H9 (cell line): ENCODE results near the gene FGF22. TPM values are rescaled to one million over a fixed set of nuclear protein-coding genes. Genes with fewer than 3 reads are reported as not detected.

Experiments
- DNase-seq: peaks from one replicate; pipeline ENCODE4 v3.0.0-alpha.2; 2017
- H2AFZ ChIP-seq: one replicate; pipeline ENCODE4 v1.6.1; 2013; ENCODE audit warnings: mild to moderate bottlenecking, low read length, control low read depth, moderate library complexity
- H2AK5ac ChIP-seq: 2 replicates; pipeline ENCODE4 v1.6.1; 2013; ENCODE audit warnings: low read length, control low read depth, mixed read lengths; ENCODE audit not compliant: insufficient read length
- H2BK120ac ChIP-seq: one replicate; pipeline ENCODE4 v1.6.1; 2013; ENCODE audit warnings: low read depth, mild to moderate bottlenecking, low read length, control low read depth, inconsistent platforms; ENCODE audit not compliant: poor library complexity, severe bottlenecking
- H2BK12ac ChIP-seq: 2 replicates; pipeline ENCODE4 v1.6.1; 2013; ENCODE audit warnings: low read length, control low read depth, mixed read lengths, low read depth; ENCODE audit not compliant: insufficient read length
- H2BK15ac ChIP-seq: 2 replicates; pipeline ENCODE4 v1.6.1; 2013; ENCODE audit warnings: low read depth, low read length, control low read depth
- H2BK20ac ChIP-seq: one replicate; pipeline ENCODE4 v1.6.1; 2013; ENCODE audit warnings: low read depth, mild to moderate bottlenecking, low read length, control low read depth, inconsistent platforms; ENCODE audit not compliant: poor library complexity, severe bottlenecking
- H2BK5ac ChIP-seq: 2 replicates; pipeline ENCODE4 v1.6.1; 2013; ENCODE audit warnings: low read length, control low read depth, mixed read lengths; ENCODE audit not compliant: insufficient read length
- H3K14ac ChIP-seq: 2 replicates; pipeline ENCODE4 v1.6.1; 2013; ENCODE audit warnings: low read length, control low read depth; ENCODE audit not compliant: insufficient read depth
- H3K18ac ChIP-seq: 2 replicates; pipeline ENCODE4 v1.6.1; 2013; ENCODE audit warnings: low read depth, mild to moderate bottlenecking, mixed read lengths, low read length, control low read depth; ENCODE audit not compliant: insufficient read length
- H3K23ac ChIP-seq: 2 replicates; pipeline ENCODE4 v1.6.1; 2013; ENCODE audit warnings: low read length, control low read depth, mixed read lengths, low read depth; ENCODE audit not compliant: insufficient read length
- H3K23me2 ChIP-seq: 2 replicates; pipeline ENCODE4 v1.6.1; 2013; ENCODE audit warnings: low read depth, mild to moderate bottlenecking, mixed read lengths, low read length, control low read depth; ENCODE audit not compliant: insufficient read length, poor library complexity, severe bottlenecking
- H3K27ac ChIP-seq: 2 replicates; pipeline ENCODE4 v1.5.1; 2013; ENCODE audit warnings: low read length, control low read depth, mixed read lengths, low read depth; ENCODE audit not compliant: insufficient read length
- H3K27me3 ChIP-seq: 2 replicates; pipeline ENCODE4 v1.6.1; 2013; ENCODE audit warnings: low read length, control low read depth, inconsistent platforms; ENCODE audit not compliant: insufficient read depth
- H3K4ac ChIP-seq: 2 replicates; pipeline ENCODE4 v1.6.1; 2013; ENCODE audit warnings: low read depth, mild to moderate bottlenecking, control low read depth, inconsistent platforms, low read length, moderate library complexity
- H3K4me1 ChIP-seq: 2 replicates; pipeline ENCODE4 v1.6.1; 2013; ENCODE audit warnings: low read length, control low read depth, inconsistent platforms; ENCODE audit not compliant: insufficient read depth
- H3K4me2 ChIP-seq: 2 replicates; pipeline ENCODE4 v1.6.1; 2013; ENCODE audit warnings: low read length, control low read depth, mixed read lengths; ENCODE audit not compliant: insufficient read length, insufficient read depth
- H3K56ac ChIP-seq: 2 replicates; pipeline ENCODE4 v1.6.1; 2013; ENCODE audit warnings: low read depth, mild to moderate bottlenecking, mixed read lengths, low read length, control low read depth; ENCODE audit not compliant: insufficient read length
- H3K79me1 ChIP-seq: 2 replicates; pipeline ENCODE4 v1.6.1; 2013; ENCODE audit warnings: low read depth, mild to moderate bottlenecking, moderate library complexity, low read length, control low read depth, inconsistent platforms; ENCODE audit not compliant: insufficient read depth, poor library complexity, severe bottlenecking
- H3K79me2 ChIP-seq: 2 replicates; pipeline ENCODE4 v1.6.1; 2013; ENCODE audit warnings: low read length, control low read depth, inconsistent platforms; ENCODE audit not compliant: insufficient read depth
- H3K9ac ChIP-seq: 2 replicates; pipeline ENCODE4 v1.6.1; 2013; ENCODE audit warnings: low read length, control low read depth, mixed read lengths; ENCODE audit not compliant: insufficient read length; ENCODE audit errors: extremely low read depth
- H3K9me3 ChIP-seq: one replicate; pipeline ENCODE4 v1.6.1; 2013; ENCODE audit warnings: low read depth, low read length, inconsistent platforms; ENCODE audit not compliant: control insufficient read depth
- H3T11ph ChIP-seq: one replicate; pipeline ENCODE4 v1.6.1; 2013; ENCODE audit warnings: mild to moderate bottlenecking, low read length, control low read depth, inconsistent platforms
- H4K20me1 ChIP-seq: one replicate; pipeline ENCODE4 v1.6.1; 2013; ENCODE audit not compliant: control insufficient read depth, insufficient read length, insufficient read depth
- H4K5ac ChIP-seq: 2 replicates; pipeline ENCODE4 v1.6.1; 2013; ENCODE audit warnings: low read depth, mild to moderate bottlenecking, mixed read lengths, low read length, control low read depth; ENCODE audit not compliant: insufficient read length
- H4K8ac ChIP-seq: replicated peaks from 2 replicates; pipeline ENCODE4 v1.6.1; 2013; ENCODE audit warnings: low read length, control low read depth, mixed read lengths, low read depth; ENCODE audit not compliant: insufficient read length
- H4K91ac ChIP-seq: 2 replicates; pipeline ENCODE4 v1.6.1; 2013; ENCODE audit warnings: low read depth, mild to moderate bottlenecking, moderate library complexity, mixed read lengths, low read length, control low read depth; ENCODE audit not compliant: insufficient read length
- H3K27ac Mint-ChIP-seq, 3 experiments: 2 replicates in 2 of 3; 3 replicates in 1 of 3; pipeline ENCODE4 v1.8.0; 2020 to 2021; ENCODE audit warnings: mixed read lengths in 3 of 3, mild to moderate bottlenecking in 1 of 3, moderate library complexity in 1 of 3
- H3K27me3 Mint-ChIP-seq: 2 replicates; pipeline ENCODE4 v1.8.0; 2021; ENCODE audit warnings: low read depth, mild to moderate bottlenecking, moderate library complexity, mixed read lengths
- H3K36me3 Mint-ChIP-seq, 3 experiments: 2 replicates in 2 of 3; 3 replicates in 1 of 3; pipeline ENCODE4 v1.8.0; 2020 to 2021; ENCODE audit warnings: low read depth in 3 of 3, mixed read lengths in 3 of 3; ENCODE audit not compliant: insufficient read depth in 1 of 3
- H3K4me1 Mint-ChIP-seq, 2 experiments: 2 replicates each; pipeline ENCODE4 v1.8.0; 2020; ENCODE audit warnings: mixed read lengths in 2 of 2
- H3K4me3 Mint-ChIP-seq, 2 experiments: 2 replicates in 1 of 2; 3 replicates in 1 of 2; pipeline ENCODE4 v1.8.0; 2020 to 2021; ENCODE audit warnings: mild to moderate bottlenecking in 2 of 2, mixed read lengths in 2 of 2, moderate library complexity in 1 of 2
- H3K9me3 Mint-ChIP-seq, 2 experiments: 2 replicates in 1 of 2; 3 replicates in 1 of 2; pipeline ENCODE4 v1.8.0; 2020; ENCODE audit warnings: mild to moderate bottlenecking in 2 of 2, mixed read lengths in 2 of 2, moderate library complexity in 1 of 2
- WGBS: extraction: QIAGEN DNeasy Blood & Tissue Kit; methylation state at CpG from one replicate; pipeline ENCODE4 v1.1.7; 2013; ENCODE audit warnings: missing lambda C conversion rate, low lambda C conversion rate, mixed read lengths; ENCODE audit not compliant: insufficient read length; ENCODE audit errors: extremely low coverage; 5-methylcytosine and 5-hydroxymethylcytosine counted together
- total RNA-seq: library from RNA; stranded (reverse); gene quantifications from 2 replicates; pipeline ENCODE4 v1.2.1, GENCODE V29; 2021
- TF ChIP-seq, protein P1 (sequence below): fragments of 200-600 bp; sonication (generic); conservative IDR thresholded peaks from 3 replicates; pipeline ENCODE4 v1.8.0; 2021; ENCODE audit warnings: antibody characterized with exemption, mild to moderate bottlenecking

Gene FGF22
- total RNA-seq, 1 experiment from 2014 or later, result 0.72 TPM

GRCh38 chr19:677201-677600, 37.5 kb downstream of the FGF22 start:
- WGBS, result no CpG with 5 or more reads among the region's 15 CpGs

More at GRCh38 chr19:677201-677600, 37.5 kb downstream of the FGF22 start:
- H3K4me3 Mint-ChIP-seq, result no peak overlapping the region
- no peak overlapping the region for H2BK20ac ChIP-seq
- H4K5ac ChIP-seq, result no peak overlapping the region
- H3K9me3 ChIP-seq, result no peaks in the 10 kb centered on the region
- H3K4me1 ChIP-seq, result no peaks in the 10 kb centered on the region
- no peak overlapping the region for H3K4ac ChIP-seq
- no peaks in the 10 kb centered on the region for H4K20me1 ChIP-seq
- H2BK12ac ChIP-seq, result no peak overlapping the region
- H3K9me3 Mint-ChIP-seq, result no peaks in the 10 kb centered on the region
- no peaks in the 10 kb centered on the region for H3K79me1 ChIP-seq
- H3K4me2 ChIP-seq, result no peak overlapping the region
- no peak overlapping the region for H3K27ac Mint-ChIP-seq
- H2BK120ac ChIP-seq, result no peak overlapping the region
- H3K79me2 ChIP-seq, result no peaks in the 10 kb centered on the region
- H3K23ac ChIP-seq, result no peak overlapping the region
- no peaks in the 10 kb centered on the region for H3K36me3 Mint-ChIP-seq
- H3K23me2 ChIP-seq, result peaks cover 8% of the 10 kb centered on the region
- no peaks in the 10 kb centered on the region; the same call in 1 of the 2 replicates for H3K27me3 ChIP-seq
- no peak for DNase-seq
- peaks cover 0 to 10% of the 10 kb centered on the region in 2 experiments; a peak in 2 of 4 replicates for H3K4me1 Mint-ChIP-seq
- no peak overlapping the region for H3K9ac ChIP-seq
- no peak overlapping the region for H3T11ph ChIP-seq
- no peak overlapping the region for H4K91ac ChIP-seq
- no peak overlapping the region for H3K56ac ChIP-seq
- H2BK5ac ChIP-seq, result no peak overlapping the region
- no peak overlapping the region for H4K8ac ChIP-seq
- H3K14ac ChIP-seq, result no peak overlapping the region
- no peak overlapping the region for H2AK5ac ChIP-seq
- H3K27me3 Mint-ChIP-seq, result peaks cover 48% of the 10 kb centered on the region
- TF ChIP-seq, protein P1, sequence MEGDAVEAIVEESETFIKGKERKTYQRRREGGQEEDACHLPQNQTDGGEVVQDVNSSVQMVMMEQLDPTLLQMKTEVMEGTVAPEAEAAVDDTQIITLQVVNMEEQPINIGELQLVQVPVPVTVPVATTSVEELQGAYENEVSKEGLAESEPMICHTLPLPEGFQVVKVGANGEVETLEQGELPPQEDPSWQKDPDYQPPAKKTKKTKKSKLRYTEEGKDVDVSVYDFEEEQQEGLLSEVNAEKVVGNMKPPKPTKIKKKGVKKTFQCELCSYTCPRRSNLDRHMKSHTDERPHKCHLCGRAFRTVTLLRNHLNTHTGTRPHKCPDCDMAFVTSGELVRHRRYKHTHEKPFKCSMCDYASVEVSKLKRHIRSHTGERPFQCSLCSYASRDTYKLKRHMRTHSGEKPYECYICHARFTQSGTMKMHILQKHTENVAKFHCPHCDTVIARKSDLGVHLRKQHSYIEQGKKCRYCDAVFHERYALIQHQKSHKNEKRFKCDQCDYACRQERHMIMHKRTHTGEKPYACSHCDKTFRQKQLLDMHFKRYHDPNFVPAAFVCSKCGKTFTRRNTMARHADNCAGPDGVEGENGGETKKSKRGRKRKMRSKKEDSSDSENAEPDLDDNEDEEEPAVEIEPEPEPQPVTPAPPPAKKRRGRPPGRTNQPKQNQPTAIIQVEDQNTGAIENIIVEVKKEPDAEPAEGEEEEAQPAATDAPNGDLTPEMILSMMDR, result no peak
- no peak overlapping the region for H3K18ac ChIP-seq
- no peak overlapping the region for H3K27ac ChIP-seq
- no peak overlapping the region for H2AFZ ChIP-seq
- H2BK15ac ChIP-seq, result no peak overlapping the region
